Epithelial cell of proximal tubule (primary cell): ENCODE data around the gene GGPS1. TPM values are rescaled to one million over a fixed set of nuclear protein-coding genes. Genes with fewer than 3 reads are reported as not detected.

ENCODE experiments used
- DNase-seq: peaks from one replicate; pipeline ENCODE4 v3.0.0-alpha.2; 2011; ENCODE audit warnings: low read depth
- H3K4me3 ChIP-seq: 2 replicates; pipeline ENCODE4 v1.5.1; 2011; ENCODE audit warnings: low read depth, mild to moderate bottlenecking, low read length
- total RNA-seq: library from RNA; depleted of rRNA; stranded (reverse); fragments of >200 nt; gene quantifications from 2 replicates; pipeline ENCODE4 v1.2.3, GENCODE V29; 2015
- TF ChIP-seq, protein P1 (sequence below): conservative IDR thresholded peaks from 2 replicates; pipeline ENCODE4 v1.5.1; 2012; ENCODE audit warnings: low read depth, mild to moderate bottlenecking, low read length

GGPS1 gene
- total RNA-seq, 1 donor from 2014 or later: 26.3 TPM

DNA sequence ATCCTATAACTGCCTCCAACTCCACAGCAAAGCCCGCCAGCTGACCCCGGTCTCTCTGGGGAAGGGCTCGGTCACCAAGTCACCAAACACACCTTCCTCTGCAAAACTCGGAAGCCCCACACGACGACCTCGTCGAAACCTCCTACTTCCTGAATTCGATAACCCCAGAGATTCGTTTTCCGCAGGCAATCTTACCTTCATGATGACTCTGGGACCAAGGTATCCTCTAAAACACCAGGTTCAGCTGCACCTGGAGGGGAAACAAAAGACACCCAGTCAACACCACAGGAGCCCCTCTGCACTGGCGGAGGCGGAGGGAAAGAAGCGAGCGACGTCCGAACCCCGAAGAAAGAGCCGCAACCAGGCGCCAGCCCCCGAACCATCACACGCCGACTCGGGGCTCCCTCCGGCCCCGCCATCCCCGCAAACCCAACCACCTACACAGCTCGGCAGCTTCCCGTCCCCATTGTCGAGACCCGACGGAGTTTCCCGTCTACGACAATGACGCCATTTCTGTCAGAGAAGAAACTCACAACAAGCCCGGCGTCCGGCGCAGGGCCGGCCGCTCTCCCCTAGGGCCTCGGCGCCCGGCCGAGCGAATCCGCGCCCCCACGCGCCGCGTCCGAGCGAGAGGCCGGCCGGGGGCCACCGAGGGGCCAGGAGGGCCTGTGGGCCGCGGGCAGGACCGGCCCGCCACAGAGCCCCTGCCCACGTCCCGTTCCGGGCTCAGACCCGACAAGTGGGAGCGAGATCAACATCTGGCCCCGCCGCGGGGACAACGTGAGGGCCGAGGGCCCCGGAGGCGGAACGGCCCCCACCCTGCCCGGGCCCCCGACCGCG, 1.4 kb upstream of the GGPS1 start:
- no peak for DNase-seq

GRCh38 chr1:235327559-235328270, 655 bp upstream of the GGPS1 start, which contains the start of gene ARID4B:
Gene ARID4B, minus strand, starts transcription at chr1:235328179. Its CDS starts 1,260 bp downstream, at chr1:235326919.
- peak within 1 kb of the TSS; percentile 92 for H3K4me3 ChIP-seq
- DNase-seq: no peak
- TF ChIP-seq, protein P1, sequence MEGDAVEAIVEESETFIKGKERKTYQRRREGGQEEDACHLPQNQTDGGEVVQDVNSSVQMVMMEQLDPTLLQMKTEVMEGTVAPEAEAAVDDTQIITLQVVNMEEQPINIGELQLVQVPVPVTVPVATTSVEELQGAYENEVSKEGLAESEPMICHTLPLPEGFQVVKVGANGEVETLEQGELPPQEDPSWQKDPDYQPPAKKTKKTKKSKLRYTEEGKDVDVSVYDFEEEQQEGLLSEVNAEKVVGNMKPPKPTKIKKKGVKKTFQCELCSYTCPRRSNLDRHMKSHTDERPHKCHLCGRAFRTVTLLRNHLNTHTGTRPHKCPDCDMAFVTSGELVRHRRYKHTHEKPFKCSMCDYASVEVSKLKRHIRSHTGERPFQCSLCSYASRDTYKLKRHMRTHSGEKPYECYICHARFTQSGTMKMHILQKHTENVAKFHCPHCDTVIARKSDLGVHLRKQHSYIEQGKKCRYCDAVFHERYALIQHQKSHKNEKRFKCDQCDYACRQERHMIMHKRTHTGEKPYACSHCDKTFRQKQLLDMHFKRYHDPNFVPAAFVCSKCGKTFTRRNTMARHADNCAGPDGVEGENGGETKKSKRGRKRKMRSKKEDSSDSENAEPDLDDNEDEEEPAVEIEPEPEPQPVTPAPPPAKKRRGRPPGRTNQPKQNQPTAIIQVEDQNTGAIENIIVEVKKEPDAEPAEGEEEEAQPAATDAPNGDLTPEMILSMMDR: no peak

More for the DNA sequence above, 1.4 kb upstream of the GGPS1 start:
- H3K4me3 ChIP-seq: peak overlapping the region; percentile 92
- TF ChIP-seq, protein P1: no peak

- TF ChIP-seq, protein P1: peak; percentile 2
- DNase-seq: peak; percentile 41
- H3K4me3 ChIP-seq: peak overlapping the region; percentile 71
Observed at GRCh38 chr1:235329139-235329902, 951 bp downstream of the GGPS1 start.

GRCh38 chr1:235330918-235331285, 2.5 kb downstream of the GGPS1 start:
- DNase-seq: no peak
- TF ChIP-seq, protein P1: no peak
- H3K4me3 ChIP-seq: peak overlapping the region; percentile 71

DNA sequence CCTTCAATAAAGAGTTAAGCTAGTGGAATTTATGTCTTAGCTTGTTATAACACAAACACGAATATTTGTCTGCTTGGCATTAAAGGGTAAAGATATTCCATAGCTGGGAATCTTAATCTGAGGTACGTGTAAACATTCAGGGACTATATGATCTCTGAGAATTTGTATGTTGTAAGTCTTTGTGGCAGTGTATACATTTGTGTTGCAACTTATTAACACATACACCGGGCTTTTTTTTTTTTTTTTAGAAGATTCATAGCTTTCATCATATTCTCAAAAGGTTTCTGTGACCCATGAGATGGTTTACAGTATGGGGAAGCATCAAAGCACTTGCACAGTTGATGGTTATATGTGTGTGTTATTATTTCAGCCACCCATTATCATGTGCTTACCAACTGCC, 3.0 kb downstream of the GGPS1 start:
- H3K4me3 ChIP-seq: peak overlapping the region; percentile 71
- TF ChIP-seq, protein P1: no peak
- no peak for DNase-seq

GRCh38 chr1:235336903-235337302, 8.5 kb downstream of the GGPS1 start:
- peak overlapping the region; percentile 39 for H3K4me3 ChIP-seq
- DNase-seq: peak; percentile 45
- TF ChIP-seq, protein P1: no peak
